Measurements from ENCODE around the gene C2CD5.
"Not testable (repeated sequence)": the region's sequence is repeated elsewhere in the genome, so short reads cannot be mapped to it uniquely, and the experiment has no call there.

The C2CD5 gene

DNA sequence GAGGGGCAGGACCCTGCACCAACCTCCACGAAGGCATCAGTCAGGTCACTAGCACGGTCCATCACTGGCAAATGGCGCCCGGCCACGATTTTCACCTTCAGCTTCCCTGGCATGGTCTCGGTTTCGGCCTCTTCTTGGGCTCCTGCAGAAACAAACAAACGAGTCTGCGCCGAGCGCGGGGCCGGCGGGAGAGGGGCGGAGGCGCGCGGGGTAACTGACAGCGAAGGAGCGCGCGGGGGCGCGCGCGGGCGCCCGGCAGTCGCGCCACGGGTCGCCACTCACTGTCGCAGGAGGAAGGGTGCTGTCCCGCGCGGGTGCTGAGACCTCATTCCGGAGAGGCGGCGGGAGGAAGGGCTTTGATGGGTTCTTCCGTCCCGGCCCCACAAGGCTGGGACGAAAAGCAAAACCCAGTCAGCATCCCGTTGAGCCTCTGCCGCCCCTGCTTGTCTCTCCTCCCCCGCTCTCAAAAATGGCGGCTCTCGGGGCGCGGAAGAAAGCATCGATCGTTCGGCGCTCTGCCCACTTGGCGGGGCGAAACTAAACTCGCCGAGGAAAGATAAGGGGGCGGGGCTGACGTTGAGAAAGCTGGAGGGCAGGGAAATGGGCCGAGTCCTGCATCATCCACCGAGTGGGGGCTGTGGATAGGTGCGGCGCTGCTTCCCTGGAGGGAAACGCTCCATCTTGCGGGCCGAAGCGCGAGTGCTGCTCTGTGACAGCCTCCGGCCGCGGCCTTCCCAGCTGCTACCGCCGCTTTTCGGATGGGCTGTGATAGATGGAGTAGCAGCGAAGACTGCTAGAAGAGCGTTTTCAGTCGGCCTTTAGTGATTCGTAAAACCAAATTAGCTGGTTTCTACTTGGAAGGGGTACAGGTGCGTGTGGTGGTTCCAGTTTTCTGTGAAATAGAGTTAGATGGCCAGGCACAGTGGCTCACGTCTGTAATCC lies at the start of gene C2CD5:
Gene C2CD5 (minus strand): TSS at position 505 of the 942 bp plus-strand sequence. CDS start 392 bp downstream, at position 113.
- peak; percentile 91 for DNase-seq (ENCODE audit: low read depth)

- no peak for DNase-seq (ENCODE audit: low read depth)
Observed at GRCh38 chr12:22593864-22594263, 49.5 kb upstream of the C2CD5 start.

- DNase-seq (ENCODE audit: low read depth) = no peak
Observed at GRCh38 chr12:22588817-22589216, 44.5 kb upstream of the C2CD5 start.

DNA sequence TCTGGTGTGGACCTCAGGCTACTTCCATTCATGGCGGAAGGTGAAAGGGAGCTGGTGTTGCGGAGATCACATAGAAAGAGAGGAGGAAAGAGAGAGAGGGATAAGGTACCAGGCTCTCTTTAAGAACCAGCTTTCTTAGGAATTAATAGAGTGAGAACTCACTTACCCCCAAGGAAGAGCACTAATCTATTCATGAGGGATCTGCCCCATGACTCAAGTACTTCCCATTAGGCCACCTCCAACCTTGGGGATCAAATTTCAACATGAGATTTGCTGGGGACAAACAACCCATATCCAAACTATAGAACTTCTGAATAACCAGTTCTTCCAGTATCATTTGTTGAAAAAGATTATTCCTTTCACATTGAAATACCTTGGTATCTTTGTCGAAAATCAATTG lies 34.0 kb upstream of the C2CD5 start:
- no peak for DNase-seq (ENCODE audit: low read depth)

- DNase-seq (ENCODE audit: low read depth) = no peak
Observed at GRCh38 chr12:22577667-22578066, 33.3 kb upstream of the C2CD5 start.

GRCh38 chr12:22576473-22576872 lies 32.1 kb upstream of the C2CD5 start:
- no peak for DNase-seq (ENCODE audit: low read depth)

GRCh38 chr12:22576065-22576464 lies 31.7 kb upstream of the C2CD5 start:
- DNase-seq (ENCODE audit: low read depth) = no peak

DNA sequence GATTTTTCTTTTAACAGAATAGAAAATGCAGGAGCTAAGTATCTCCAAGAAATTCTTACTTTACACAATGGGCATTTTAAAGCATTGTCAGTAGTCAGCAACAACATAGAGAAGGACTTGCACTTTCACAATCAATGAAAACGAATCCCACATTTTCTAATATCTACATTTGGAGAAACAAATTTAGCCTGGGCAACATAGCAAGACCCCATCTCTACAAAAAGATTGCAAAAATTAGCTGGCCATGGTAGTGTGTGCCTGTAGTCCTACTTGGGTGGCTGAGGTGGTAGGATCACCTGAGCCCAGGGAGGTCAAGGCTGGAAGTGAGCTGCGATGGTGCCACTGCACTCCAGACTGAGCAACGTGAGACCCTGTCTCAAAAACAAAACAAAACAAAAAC lies 30.6 kb upstream of the C2CD5 start:
- no peak for DNase-seq (ENCODE audit: low read depth)

DNA sequence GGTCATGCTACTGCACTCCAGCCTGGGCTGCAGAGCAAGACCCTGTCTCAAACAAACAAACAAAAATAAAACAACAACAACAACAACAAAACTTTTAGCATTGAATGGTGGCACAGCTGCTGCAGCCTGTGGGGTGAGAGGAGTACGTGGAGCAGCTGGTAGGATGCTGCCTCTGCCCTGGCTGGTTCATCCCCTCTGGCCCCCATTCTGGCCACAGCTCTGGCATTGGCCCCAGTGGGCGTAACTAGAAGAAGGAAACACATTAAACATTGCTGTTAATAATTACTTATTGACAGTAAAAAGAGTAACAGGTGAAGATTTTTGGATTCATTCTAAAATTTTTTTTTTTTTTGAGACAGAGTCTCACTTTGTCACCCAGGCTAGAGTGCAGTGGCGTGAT lies 28.8 kb upstream of the C2CD5 start:
- DNase-seq (ENCODE audit: low read depth) = no peak

- no peak for DNase-seq (ENCODE audit: low read depth)
Observed at GRCh38 chr12:22569253-22569652, 24.9 kb upstream of the C2CD5 start.

DNA sequence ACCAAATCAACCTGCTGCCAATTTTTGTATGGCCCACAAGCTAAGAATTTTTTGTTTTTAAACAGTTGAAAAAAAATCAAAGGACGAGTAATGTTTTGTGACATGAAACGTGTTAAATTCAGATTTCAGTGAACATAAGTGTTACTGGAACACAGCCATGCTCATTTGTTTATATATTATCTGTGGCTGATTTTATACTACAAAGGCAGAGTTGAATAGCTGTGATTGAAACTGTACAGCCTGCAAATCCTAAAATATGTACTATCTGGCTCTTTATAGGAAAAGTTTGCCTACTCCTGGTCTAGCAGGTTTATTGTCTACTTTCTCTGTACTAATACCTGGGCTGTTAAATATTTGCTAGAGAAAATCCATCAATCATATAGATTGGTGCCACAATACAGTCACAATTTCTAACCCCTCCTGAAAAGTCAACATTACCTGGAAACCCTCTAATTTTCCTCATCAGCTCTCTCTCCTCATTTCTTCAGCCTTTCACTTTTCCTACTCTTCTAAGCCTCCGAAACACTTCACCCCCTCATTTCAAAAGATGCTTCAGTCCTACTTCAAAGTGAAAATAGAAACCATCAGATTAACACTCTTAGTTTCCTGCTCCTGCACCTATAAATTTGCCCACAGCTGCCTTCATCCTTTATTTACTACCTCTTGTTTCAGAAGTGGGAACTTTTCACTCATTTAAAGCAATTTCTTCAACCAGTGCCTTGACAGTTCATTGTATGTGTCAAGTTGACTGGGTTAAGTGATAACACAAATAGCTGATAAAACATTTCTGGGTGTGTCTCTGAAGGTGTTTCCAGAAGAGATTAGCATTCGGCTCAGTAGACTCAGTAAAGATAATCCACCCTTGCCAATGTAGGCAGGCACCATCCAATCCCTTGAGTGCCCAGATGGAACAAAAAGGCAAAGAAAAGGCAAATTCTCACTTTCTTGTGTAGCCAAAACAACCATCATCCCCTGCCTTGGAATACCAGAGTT lies 18.0 kb upstream of the C2CD5 start:
- DNase-seq (ENCODE audit: low read depth) = no peak

GRCh38 chr12:22554750-22555149 lies 10.4 kb upstream of the C2CD5 start:
- not testable (repeated sequence) for DNase-seq (ENCODE audit: low read depth)

- DNase-seq (ENCODE audit: low read depth) = no peak
Observed at GRCh38 chr12:22551624-22552023, 7.3 kb upstream of the C2CD5 start.

DNA sequence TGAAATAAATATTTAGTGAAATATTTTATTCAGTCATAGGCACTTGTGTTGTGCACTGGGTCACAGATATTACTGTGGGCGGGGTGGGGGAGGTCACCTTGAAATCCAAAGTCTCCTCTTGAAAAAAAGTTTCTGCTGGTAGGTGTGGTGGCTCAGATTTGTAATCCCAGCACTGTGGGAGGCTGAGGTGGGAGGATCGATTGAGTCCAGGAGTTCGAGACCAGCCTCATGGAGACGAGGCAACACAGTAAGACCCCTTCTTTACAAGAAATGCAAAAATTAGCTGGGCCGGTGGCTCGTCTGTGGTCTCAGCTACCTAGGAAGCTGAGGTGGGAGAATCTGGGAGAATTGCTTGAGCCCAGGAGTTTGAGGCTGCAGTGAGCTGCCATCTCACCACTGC lies 913 bp upstream of the C2CD5 start:
- no peak for DNase-seq (ENCODE audit: low read depth)

- DNase-seq (ENCODE audit: low read depth) = peak; percentile 24
Observed at GRCh38 chr12:22543246-22544037, 900 bp downstream of the C2CD5 start.

DNA sequence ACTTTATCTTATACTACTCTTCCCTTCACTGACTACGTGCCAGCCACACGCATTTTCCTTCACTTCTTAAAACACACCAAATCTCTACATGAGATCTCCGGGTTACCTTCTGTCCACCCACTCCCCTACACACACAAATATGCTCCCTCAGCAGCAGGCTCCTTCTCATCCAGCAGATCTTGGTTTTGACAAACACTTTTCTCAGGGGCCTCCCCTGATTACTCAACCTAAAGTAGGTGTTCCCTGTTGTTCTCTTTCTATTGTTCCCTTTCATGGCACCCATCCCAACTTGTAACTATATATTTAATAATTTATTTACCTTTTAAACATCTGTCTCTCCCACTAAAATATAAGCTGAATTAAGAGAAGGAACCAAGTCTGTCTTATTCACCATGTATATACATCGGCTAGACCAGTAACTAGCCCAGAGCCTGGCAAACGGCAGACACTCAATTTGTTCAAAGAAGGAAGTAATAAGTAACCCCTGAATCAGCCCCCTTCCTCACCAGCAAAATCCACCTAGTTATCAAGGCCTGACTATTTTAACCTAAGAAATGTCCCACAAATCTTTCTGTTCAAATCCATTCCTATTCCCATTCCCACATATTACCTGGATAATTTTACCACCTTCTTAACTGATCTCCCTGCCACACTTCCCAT lies 2.7 kb downstream of the C2CD5 start:
- no peak for DNase-seq (ENCODE audit: low read depth)

DNA sequence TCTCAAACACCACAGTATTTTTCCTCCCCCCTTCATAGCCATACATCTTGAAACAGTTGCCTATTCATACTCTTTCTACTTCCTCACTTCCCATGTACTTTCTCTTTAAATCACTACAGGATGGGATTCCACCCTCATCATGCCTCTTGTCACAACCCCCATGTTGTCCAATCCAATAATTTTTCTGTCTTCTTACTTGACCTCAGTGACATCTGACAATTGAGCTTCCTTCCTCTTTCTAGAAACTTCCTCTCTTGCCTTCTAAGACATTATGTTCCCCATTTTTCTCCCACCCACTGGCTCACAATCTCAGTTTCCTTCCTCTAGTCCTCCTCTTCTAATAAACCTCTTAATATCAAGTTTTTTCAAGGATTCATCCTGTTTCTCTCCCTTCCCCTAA lies 5.3 kb downstream of the C2CD5 start:
- no peak for DNase-seq (ENCODE audit: low read depth)

DNA sequence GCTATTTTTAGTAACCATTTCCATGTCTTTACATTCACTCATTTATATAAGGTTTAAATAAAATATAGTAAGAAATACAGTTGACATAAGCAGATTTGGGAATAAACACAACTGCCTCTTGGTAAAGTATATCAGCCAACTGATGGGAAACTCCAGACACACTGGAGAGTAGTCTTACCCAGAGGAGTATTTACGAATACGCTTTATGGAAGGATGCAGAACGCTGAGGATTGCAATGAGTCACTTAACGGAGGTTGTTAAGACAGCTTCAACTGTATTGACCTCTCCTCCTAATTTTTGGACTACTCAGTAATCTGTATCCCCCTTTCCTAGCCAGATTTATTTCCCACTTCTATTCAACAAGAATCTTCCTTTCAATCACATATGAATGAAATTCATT lies 6.0 kb downstream of the C2CD5 start:
- DNase-seq (ENCODE audit: low read depth) = no peak

GRCh38 chr12:22536971-22537544 lies 7.3 kb downstream of the C2CD5 start:
- no peak for DNase-seq (ENCODE audit: low read depth)

- DNase-seq (ENCODE audit: low read depth) = no peak
Observed at GRCh38 chr12:22536346-22536945, 7.9 kb downstream of the C2CD5 start.

- no peak for DNase-seq (ENCODE audit: low read depth)
Observed at GRCh38 chr12:22535478-22535877, 8.9 kb downstream of the C2CD5 start.
